ENCODE measurements around the gene FSTL5.

DNA sequence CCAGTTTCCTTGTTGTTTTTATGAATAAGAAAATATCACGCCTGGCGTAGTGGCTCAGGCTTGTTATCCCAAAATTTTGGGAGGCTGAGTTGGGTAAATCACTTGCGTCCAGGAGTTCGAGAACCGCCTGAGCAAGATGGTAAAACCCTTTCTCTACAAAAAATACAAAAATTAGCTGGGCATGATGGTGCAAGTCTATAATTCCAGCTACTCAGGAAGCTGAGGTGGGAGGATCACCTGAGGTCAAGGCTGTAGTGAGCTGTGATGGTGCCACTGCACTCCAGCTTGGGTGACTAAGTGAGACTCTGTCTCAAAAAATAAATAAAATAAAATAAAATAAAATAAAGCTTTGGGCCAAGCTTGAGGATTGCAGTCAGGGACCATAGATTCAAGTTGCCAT, 827.2 kb downstream of the FSTL5 start:
- no peak for TF ChIP-seq POLR2A (IDR thresholded peaks at IDR 0.05)
- TF ChIP-seq, protein P1, sequence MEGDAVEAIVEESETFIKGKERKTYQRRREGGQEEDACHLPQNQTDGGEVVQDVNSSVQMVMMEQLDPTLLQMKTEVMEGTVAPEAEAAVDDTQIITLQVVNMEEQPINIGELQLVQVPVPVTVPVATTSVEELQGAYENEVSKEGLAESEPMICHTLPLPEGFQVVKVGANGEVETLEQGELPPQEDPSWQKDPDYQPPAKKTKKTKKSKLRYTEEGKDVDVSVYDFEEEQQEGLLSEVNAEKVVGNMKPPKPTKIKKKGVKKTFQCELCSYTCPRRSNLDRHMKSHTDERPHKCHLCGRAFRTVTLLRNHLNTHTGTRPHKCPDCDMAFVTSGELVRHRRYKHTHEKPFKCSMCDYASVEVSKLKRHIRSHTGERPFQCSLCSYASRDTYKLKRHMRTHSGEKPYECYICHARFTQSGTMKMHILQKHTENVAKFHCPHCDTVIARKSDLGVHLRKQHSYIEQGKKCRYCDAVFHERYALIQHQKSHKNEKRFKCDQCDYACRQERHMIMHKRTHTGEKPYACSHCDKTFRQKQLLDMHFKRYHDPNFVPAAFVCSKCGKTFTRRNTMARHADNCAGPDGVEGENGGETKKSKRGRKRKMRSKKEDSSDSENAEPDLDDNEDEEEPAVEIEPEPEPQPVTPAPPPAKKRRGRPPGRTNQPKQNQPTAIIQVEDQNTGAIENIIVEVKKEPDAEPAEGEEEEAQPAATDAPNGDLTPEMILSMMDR (IDR thresholded peaks at IDR 0.05 in 4 of 5, conservative IDR thresholded peaks at IDR 0.05 in 1 of 5): no peak
